Adrenal gland (tissue), 12 donors: Measurements from ENCODE around the gene LAMC3. TPM values are rescaled to one million over a fixed set of nuclear protein-coding genes. Genes with fewer than 3 reads are reported as not detected.

Experiments used
- DNase-seq, 7 donors: peaks; one replicate each; pipeline ENCODE4 v3.0.0-alpha.2; 2019 to 2020
- H3K27ac ChIP-seq, 5 donors: fragments of 200-600 bp; sonication (generic) in 4 of 5; 1 replicate in 3 of 5; 2 replicates in 2 of 5; pipeline versions ENCODE4 v1.5.1 to v1.8.0; 2016 to 2020; ENCODE audit warnings: mild to moderate bottlenecking in 1 of 5
- H3K27me3 ChIP-seq: fragments of 200-600 bp; 2 replicates; pipeline ENCODE4 v1.8.0; 2021
- H3K36me3 ChIP-seq, 2 donors: fragments of 200-600 bp; replicated peaks in 1 of 2; 1 replicate in 1 of 2; 2 replicates in 1 of 2; pipeline versions ENCODE4 v1.5.1 to v1.8.0; 2018 to 2022
- H3K4me1 ChIP-seq, 2 donors: fragments of 200-600 bp; replicated peaks in 1 of 2; 1 replicate in 1 of 2; 2 replicates in 1 of 2; pipeline versions ENCODE4 v1.5.1 to v1.8.0; 2018 to 2021
- H3K4me3 ChIP-seq, 4 donors: fragments of 200-600 bp; sonication (generic) in 3 of 4; one replicate each; pipeline ENCODE4 v1.5.1; 2016 to 2018
- H3K9me3 ChIP-seq, 3 donors: fragments of 200-600 bp; sonication (generic) in 1 of 3; replicated peaks in 1 of 3; 1 replicate in 2 of 3; 2 replicates in 1 of 3; pipeline versions ENCODE4 v1.5.1 to v1.8.0; 2016 to 2021
- POLR2A ChIP-seq, 2 donors: fragments of 450-650 bp; IDR thresholded peaks; one replicate each; pipeline ENCODE4 v1.6.1; 2017; ENCODE audit warnings: antibody characterized with exemption in 2 of 2, mild to moderate bottlenecking in 2 of 2, moderate library complexity in 1 of 2
- WGBS, 4 donors: extraction: QIAGEN DNeasy Blood & Tissue Kit in 2 of 4; methylation state at CpG; one replicate each; pipeline versions ENCODE4 v1.1.5 to v1.1.7; 2013 to 2017; 5-methylcytosine and 5-hydroxymethylcytosine counted together
- intact Hi-C, 2 donors: fragments of 100-400 bp; cut with DNase I; formaldehyde crosslinking; loops; one replicate each; pipeline versions ENCODE4 v1.14.1 to v1.15.0; 2022 to 2023
- polyA plus RNA-seq, 3 donors: library from polyadenylated mRNA; stranded (reverse); fragments of 200-250 nt in 2 of 3; fragments of 350-450 nt in 1 of 3; fragmentation: Illumina TruSeq in 1 of 3; extraction: RNeasy Lipid Tissue Mini Kit (QIAGEN cat#74804) in 1 of 3; gene quantifications; one replicate each; pipeline ENCODE4 v1.2.3, GENCODE V29; 2013 to 2014
- small RNA-seq, 2 donors: library from RNA; depleted of rRNA; stranded (forward); fragments of <200 nt; gene quantifications; one replicate each; pipeline ENCODE3, GENCODE V24; 2016
- total RNA-seq, 9 donors: library from RNA; depleted of rRNA in 4 of 9; stranded (reverse); fragments of >200 nt in 4 of 9; fragments of 120-200 nt in 1 of 9; fragmentation: NEBNext Ultra II Directional in 1 of 9; extraction: Animal tissue kit (Norgen Biotek cat#: 25700) in 1 of 9; gene quantifications; one replicate each; pipeline versions ENCODE4 v1.1.0 to v1.2.4, GENCODE V29; 2013 to 2023
- TF ChIP-seq, protein P1 (sequence below), 6 experiments: fragments of 450-650 bp in 4 of 6; fragments of 200-600 bp in 2 of 6; sonication (generic) in 1 of 6; IDR thresholded peaks; 1 replicate in 5 of 6; 2 replicates in 1 of 6; pipeline versions ENCODE4 v1.5.1 to v1.8.0; 2016 to 2021; ENCODE audit warnings: antibody characterized with exemption in 6 of 6, mild to moderate bottlenecking in 2 of 6, moderate library complexity in 1 of 6
- donor health status: healthy with polysubstance abuse.
- donor health status: Bipolar disorder and iron deficiency.
- donor health status: DM: yes; HTN: yes; CAD: no.
- donor health status: DM: no; HTN: no; CAD: no.
- donor health status: DM: no; HTN: no; CAD: no.
- donor health status: DM: yes; HTN: yes; CAD: no.

The LAMC3 gene
- total and polyA plus RNA-seq, 12 donors = 3.3 to 125 (median 49.7) TPM

DNA sequence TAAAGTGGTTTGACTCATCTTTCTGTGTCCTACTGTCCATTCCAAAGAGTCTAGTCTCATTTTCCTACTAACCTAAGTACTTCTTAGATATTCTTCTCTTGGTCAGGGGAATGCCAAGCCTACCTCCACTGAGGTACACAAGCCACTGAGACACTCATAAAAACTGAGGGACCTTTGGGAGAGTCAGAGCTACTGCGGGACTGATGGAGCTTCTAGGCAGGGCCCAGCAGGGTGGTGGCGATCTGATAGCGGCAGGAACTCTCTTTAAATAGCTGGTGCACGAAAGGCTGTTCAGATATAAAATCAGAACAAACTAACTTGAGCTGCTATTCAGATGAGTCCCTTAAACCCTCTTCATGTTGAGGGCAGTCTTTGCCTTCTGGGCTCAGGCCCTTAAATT lies 131.1 kb downstream of the LAMC3 start:
- Histone ChIP-seq H3K9me3 (no peaks in the 10 kb centered on the region), H3K4me1 (no peaks in the 10 kb centered on the region), H3K27me3 (no peaks in the 10 kb centered on the region), H3K4me3 (no peak overlapping the region), H3K36me3 (peaks cover 0 to 94% of the 10 kb centered on the region in 2 donors), H3K27ac (no peak overlapping the region)
- intact Hi-C loops = no loop called here
- WGBS, 4 donors = 93 to 100% (median 97%) methylated on average over 4 of the region's 4 CpGs
- no peak for DNase-seq
- no peak for TF ChIP-seq POLR2A (IDR thresholded peaks at IDR 0.05)
- TF ChIP-seq, protein P1, sequence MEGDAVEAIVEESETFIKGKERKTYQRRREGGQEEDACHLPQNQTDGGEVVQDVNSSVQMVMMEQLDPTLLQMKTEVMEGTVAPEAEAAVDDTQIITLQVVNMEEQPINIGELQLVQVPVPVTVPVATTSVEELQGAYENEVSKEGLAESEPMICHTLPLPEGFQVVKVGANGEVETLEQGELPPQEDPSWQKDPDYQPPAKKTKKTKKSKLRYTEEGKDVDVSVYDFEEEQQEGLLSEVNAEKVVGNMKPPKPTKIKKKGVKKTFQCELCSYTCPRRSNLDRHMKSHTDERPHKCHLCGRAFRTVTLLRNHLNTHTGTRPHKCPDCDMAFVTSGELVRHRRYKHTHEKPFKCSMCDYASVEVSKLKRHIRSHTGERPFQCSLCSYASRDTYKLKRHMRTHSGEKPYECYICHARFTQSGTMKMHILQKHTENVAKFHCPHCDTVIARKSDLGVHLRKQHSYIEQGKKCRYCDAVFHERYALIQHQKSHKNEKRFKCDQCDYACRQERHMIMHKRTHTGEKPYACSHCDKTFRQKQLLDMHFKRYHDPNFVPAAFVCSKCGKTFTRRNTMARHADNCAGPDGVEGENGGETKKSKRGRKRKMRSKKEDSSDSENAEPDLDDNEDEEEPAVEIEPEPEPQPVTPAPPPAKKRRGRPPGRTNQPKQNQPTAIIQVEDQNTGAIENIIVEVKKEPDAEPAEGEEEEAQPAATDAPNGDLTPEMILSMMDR (IDR thresholded peaks at IDR 0.05) = no peak

DNA sequence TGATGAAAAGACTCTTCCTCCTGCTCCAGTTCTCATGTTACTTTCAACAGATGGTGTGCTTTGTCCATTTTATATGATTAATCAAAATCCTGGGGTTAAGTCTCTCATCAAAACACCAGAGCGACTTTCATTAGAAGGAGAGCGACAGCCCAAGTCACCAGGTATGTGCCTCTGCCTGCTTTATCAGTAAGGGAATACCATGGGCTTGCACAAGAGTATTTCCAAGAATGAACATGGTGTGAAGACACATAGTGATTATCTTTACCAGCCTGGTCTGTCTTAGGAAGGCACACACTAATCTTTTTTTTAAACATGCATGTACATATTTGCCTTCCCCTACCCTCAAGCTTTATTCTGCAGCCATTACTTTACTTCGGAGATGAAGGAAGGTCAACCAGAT lies 131.6 kb downstream of the LAMC3 start:
- intact Hi-C loops = no loop called here
- no peak overlapping the region for H3K4me3 ChIP-seq
- no peaks in the 10 kb centered on the region for H3K27me3 ChIP-seq
- H3K36me3 ChIP-seq = peaks cover 0 to 94% of the 10 kb centered on the region in 2 donors
- H3K9me3 ChIP-seq = no peaks in the 10 kb centered on the region
- H3K27ac ChIP-seq = no peak overlapping the region
- DNase-seq = no peak
- WGBS, 4 donors = 87 to 95% (median 91%) methylated on average over 3 of the region's 3 CpGs
- TF ChIP-seq, protein P1 (IDR thresholded peaks at IDR 0.05) = no peak
- TF ChIP-seq POLR2A (IDR thresholded peaks at IDR 0.05) = no peak
- no peaks in the 10 kb centered on the region for H3K4me1 ChIP-seq

DNA sequence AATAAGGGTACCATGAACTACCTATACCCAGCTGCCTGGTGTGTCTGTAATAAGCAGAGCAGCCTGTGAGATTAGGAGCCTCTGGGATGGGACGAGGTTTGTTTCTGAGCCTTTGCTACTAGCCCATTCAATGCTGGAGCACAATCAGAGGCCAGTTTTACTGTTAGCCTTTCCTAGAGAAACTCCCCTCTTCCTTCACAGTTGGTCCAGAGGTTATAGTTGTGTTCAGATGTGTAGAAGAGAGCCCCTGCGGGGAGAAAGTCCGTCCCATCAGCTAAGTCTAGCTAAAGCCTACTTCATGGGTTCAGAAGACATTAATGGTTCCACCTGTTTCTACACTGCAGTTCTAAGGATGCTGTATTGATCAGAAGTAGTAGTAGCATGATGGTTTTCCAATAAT lies 133.2 kb downstream of the LAMC3 start:
- Histone ChIP-seq H3K4me3 (no peak overlapping the region), H3K36me3 (peaks cover 0 to 94% of the 10 kb centered on the region in 2 donors), H3K27me3 (no peaks in the 10 kb centered on the region), H3K9me3 (no peaks in the 10 kb centered on the region), H3K4me1 (no peaks in the 10 kb centered on the region), H3K27ac (no peak overlapping the region)
- TF ChIP-seq, protein P1 (IDR thresholded peaks at IDR 0.05) = no peak
- TF ChIP-seq POLR2A (IDR thresholded peaks at IDR 0.05) = no peak
- DNase-seq = no peak
- intact Hi-C loops = no loop called here
- WGBS, 4 donors = 92 to 100% (median 95%) methylated on average over 3 of the region's 3 CpGs

Small RNAs within 50 kb of the gene (small RNA-seq; reads per million reads assigned to genes)
- gene RF00322 = 0 reads per million in 2 donors
- 0 reads per million in 2 donors for gene RNU6-881P

Other genes with a start within 250 kb of the LAMC3 start
- 10 to 100 TPM; 27.2 to 83.2 (median 47.1) TPM for gene ABL1, start 173.9 kb upstream of the LAMC3 start, total RNA-seq
- 10 to 100 TPM; 30.0 to 52.1 (median 33.6) TPM for gene ABL1, start 173.9 kb upstream of the LAMC3 start, polyA plus RNA-seq
- not detected for gene QRFP, start 112.4 kb upstream of the LAMC3 start, total RNA-seq
- not detected for gene QRFP, start 112.4 kb upstream of the LAMC3 start, polyA plus RNA-seq
- 10 to 100 TPM in 6 of 9 donors, 1 to 10 TPM in 2, under 1 TPM in 1; 0.11 to 25.7 (median 14.5) TPM for gene FIBCD1, start 69.9 kb upstream of the LAMC3 start, total RNA-seq
- gene FIBCD1, start 69.9 kb upstream of the LAMC3 start, polyA plus RNA-seq = 10 to 100 TPM in 2 of 3 donors, under 1 TPM in 1; 0.11 to 55.7 (median 26.6) TPM
- gene AIF1L, start 87.4 kb downstream of the LAMC3 start, total RNA-seq = 10 to 100 TPM in 2 of 9 donors, 1 to 10 TPM in 7; 2.1 to 19.2 (median 5.6) TPM
- 10 to 100 TPM in 1 of 3 donors, 1 to 10 TPM in 2; 4.2 to 12.7 (median 8.5) TPM for gene AIF1L, start 87.4 kb downstream of the LAMC3 start, polyA plus RNA-seq
- 10 to 100 TPM; 22.6 to 76.6 (median 39.3) TPM for gene NUP214, start 116.4 kb downstream of the LAMC3 start, total RNA-seq
- gene NUP214, start 116.4 kb downstream of the LAMC3 start, polyA plus RNA-seq = 10 to 100 TPM; 31.7 to 47.5 (median 32.0) TPM